ENCODE data around the gene NTM.

Gene NTM

DNA sequence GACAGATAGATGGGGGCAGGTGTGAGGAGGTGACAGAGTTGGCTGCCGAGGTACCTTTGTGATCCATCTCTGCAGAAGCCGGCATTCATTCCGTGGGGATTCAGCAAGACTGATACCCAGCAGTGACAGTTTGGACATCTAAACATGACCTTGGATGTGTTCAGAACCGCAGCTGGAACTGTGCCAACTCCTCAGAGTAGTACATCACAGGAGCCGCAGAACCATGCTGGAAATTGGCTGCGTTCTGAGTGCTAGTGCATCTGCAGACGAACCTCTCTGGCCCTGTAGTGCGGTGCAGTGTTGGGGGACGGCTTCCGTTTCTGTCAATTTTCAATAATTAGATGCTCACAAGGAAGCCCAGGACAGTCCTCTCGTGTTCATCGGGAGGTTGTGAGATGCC lies 772.1 kb downstream of the NTM start:
- POLR2A ChIA-PET, result no interaction called here
- Histone ChIP-seq H3K36me3 (ENCODE audit: control insufficient read depth in 2 of 2, insufficient read depth in 1 of 2, low read length in 2 of 2) (no peaks in the 10 kb centered on the region), H3K4me1 (ENCODE audit: control insufficient read depth, insufficient read depth, low read length) (no peaks in the 10 kb centered on the region), H3K27ac (ENCODE audit: extremely low read depth, low read depth, low read length) (no peak overlapping the region), H3K9me3 (ENCODE audit: control insufficient read depth, insufficient read depth, low read depth, low read length) (no peaks in the 10 kb centered on the region), H3K4me3 (ENCODE audit: low read depth, low read length) (no peak overlapping the region)
- CTCF ChIA-PET, result no interaction called here
- TF ChIP-seq ZNF596 (tag by site-specific recombination; IDR thresholded peaks at IDR 0.05) (no peak), ZIC2 (tag by site-specific recombination; IDR thresholded peaks at IDR 0.05) (no peak), ZNF157 (tag by site-specific recombination; IDR thresholded peaks at IDR 0.05) (no peak), TRIM28 (IDR thresholded peaks at IDR 0.05; ENCODE audit: borderline replicate concordance, low read length) (no peak), ZNF548 (tag by site-specific recombination; IDR thresholded peaks at IDR 0.05) (no peak)
- TF ChIP-seq, protein P1, sequence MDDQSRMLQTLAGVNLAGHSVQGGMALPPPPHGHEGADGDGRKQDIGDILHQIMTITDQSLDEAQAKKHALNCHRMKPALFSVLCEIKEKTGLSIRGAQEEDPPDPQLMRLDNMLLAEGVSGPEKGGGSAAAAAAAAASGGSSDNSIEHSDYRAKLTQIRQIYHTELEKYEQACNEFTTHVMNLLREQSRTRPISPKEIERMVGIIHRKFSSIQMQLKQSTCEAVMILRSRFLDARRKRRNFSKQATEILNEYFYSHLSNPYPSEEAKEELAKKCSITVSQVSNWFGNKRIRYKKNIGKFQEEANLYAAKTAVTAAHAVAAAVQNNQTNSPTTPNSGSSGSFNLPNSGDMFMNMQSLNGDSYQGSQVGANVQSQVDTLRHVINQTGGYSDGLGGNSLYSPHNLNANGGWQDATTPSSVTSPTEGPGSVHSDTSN (CRISPR knock-in tag; IDR thresholded peaks at IDR 0.05), result no peak

DNA sequence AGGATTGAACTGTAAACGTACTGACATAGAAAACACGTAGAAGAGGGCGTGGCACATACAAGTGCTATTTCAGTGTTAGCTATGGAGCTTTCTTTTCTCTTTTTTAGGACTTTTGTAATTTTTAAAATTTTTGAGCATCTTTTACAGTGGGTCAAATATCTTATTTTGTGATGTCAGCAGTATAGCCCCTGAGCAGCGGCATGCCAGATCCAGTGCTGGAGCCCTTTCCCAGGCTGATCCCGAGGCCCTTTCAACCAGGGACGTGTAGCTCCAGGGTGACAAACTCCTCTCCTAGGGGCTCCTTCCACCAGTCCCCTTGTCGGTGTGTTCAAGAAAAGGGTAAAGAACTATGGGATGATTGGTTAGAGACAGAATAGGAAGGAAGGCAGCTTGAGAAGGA lies 777.0 kb downstream of the NTM start:
- H3K36me3 ChIP-seq (ENCODE audit: control insufficient read depth in 2 of 2, insufficient read depth in 1 of 2, low read length in 2 of 2), result no peaks in the 10 kb centered on the region
- H3K9me3 ChIP-seq (ENCODE audit: control insufficient read depth, insufficient read depth, low read depth, low read length), result no peaks in the 10 kb centered on the region
- H3K27ac ChIP-seq (ENCODE audit: extremely low read depth, low read depth, low read length), result no peak overlapping the region
- ChIA-PET CTCF (interaction anchor here (0.7 kb wide), 1 partner anchor 50 kb away, joined by 5 read pairs; no protein-coding TSS in a partner anchor), POLR2A (no interaction called here)
- TF ChIP-seq ZNF629 (tag by site-specific recombination; IDR thresholded peaks at IDR 0.05) (no peak), ZNF777 (tag by site-specific recombination; IDR thresholded peaks at IDR 0.05; ENCODE audit: borderline replicate concordance) (no peak), ZNF366 (tag by site-specific recombination; conservative IDR thresholded peaks at IDR 0.05) (no peak), ZNF621 (tag by site-specific recombination; IDR thresholded peaks at IDR 0.05) (no peak), ZNF521 (tag by site-specific recombination; IDR thresholded peaks at IDR 0.05) (no peak), ZNF544 (tag by site-specific recombination; IDR thresholded peaks at IDR 0.05) (no peak)
- no peak overlapping the region for H3K4me3 ChIP-seq (ENCODE audit: low read depth, low read length)
- no peaks in the 10 kb centered on the region for H3K4me1 ChIP-seq (ENCODE audit: control insufficient read depth, insufficient read depth, low read length)

DNA sequence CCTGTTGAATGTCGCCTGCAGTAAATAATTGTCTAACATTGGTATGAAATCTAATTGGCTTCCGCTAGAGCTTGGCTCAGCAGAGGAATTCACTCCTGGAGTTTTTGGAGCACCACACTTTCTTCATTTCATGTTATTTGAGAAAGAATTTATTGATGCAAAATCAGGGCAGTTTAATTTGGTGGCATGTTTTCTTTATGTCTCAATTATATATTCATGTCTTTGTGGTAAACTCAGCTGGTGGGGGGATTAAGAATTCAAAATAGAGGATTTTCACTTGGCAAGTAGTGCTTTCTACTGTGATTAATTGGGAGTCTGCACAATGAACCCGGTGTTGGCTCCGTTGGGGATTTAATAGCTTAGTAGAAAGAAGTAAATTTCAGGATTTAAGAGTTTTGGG lies 784.4 kb downstream of the NTM start:
- Histone ChIP-seq H3K4me3 (ENCODE audit: low read depth, low read length) (no peak overlapping the region), H3K9me3 (ENCODE audit: control insufficient read depth, insufficient read depth, low read depth, low read length) (no peaks in the 10 kb centered on the region), H3K27ac (ENCODE audit: extremely low read depth, low read depth, low read length) (no peak overlapping the region), H3K4me1 (ENCODE audit: control insufficient read depth, insufficient read depth, low read length) (no peaks in the 10 kb centered on the region), H3K36me3 (ENCODE audit: control insufficient read depth in 2 of 2, insufficient read depth in 1 of 2, low read length in 2 of 2) (no peaks in the 10 kb centered on the region)
- ChIA-PET CTCF (no interaction called here), POLR2A (no interaction called here)
- TF ChIP-seq GLI4 (tag by site-specific recombination; IDR thresholded peaks at IDR 0.05) (no peak), ZFP37 (tag by site-specific recombination; IDR thresholded peaks at IDR 0.05) (no peak), ZNF473 (tag by site-specific recombination; IDR thresholded peaks at IDR 0.05) (no peak), SP2 (tag by site-specific recombination; IDR thresholded peaks at IDR 0.05) (no peak), SP7 (tag by site-specific recombination; IDR thresholded peaks at IDR 0.05) (no peak), ZBTB8A (tag by site-specific recombination; IDR thresholded peaks at IDR 0.05) (no peak), ZNF175 (tag by site-specific recombination; IDR thresholded peaks at IDR 0.05) (no peak), BCL11A (tag by site-specific recombination; IDR thresholded peaks at IDR 0.05; ENCODE audit: low read depth) (no peak), KLF7 (tag by site-specific recombination; IDR thresholded peaks at IDR 0.05; ENCODE audit: borderline replicate concordance) (no peak), ZNF292 (tag by site-specific recombination; IDR thresholded peaks at IDR 0.05; ENCODE audit: borderline replicate concordance, low read depth) (no peak), YY2 (tag by site-specific recombination; IDR thresholded peaks at IDR 0.05) (no peak), ZSCAN16 (tag by site-specific recombination; IDR thresholded peaks at IDR 0.05) (no peak), YY1 (tag by site-specific recombination; IDR thresholded peaks at IDR 0.05) (no peak)
- TF ChIP-seq, protein P2, sequence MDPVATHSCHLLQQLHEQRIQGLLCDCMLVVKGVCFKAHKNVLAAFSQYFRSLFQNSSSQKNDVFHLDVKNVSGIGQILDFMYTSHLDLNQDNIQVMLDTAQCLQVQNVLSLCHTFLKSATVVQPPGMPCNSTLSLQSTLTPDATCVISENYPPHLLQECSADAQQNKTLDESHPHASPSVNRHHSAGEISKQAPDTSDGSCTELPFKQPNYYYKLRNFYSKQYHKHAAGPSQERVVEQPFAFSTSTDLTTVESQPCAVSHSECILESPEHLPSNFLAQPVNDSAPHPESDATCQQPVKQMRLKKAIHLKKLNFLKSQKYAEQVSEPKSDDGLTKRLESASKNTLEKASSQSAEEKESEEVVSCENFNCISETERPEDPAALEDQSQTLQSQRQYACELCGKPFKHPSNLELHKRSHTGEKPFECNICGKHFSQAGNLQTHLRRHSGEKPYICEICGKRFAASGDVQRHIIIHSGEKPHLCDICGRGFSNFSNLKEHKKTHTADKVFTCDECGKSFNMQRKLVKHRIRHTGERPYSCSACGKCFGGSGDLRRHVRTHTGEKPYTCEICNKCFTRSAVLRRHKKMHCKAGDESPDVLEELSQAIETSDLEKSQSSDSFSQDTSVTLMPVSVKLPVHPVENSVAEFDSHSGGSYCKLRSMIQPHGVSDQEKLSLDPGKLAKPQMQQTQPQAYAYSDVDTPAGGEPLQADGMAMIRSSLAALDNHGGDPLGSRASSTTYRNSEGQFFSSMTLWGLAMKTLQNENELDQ (tag by site-specific recombination; IDR thresholded peaks at IDR 0.05; ENCODE audit: low read depth), result no peak
- TF ChIP-seq, protein P3, sequence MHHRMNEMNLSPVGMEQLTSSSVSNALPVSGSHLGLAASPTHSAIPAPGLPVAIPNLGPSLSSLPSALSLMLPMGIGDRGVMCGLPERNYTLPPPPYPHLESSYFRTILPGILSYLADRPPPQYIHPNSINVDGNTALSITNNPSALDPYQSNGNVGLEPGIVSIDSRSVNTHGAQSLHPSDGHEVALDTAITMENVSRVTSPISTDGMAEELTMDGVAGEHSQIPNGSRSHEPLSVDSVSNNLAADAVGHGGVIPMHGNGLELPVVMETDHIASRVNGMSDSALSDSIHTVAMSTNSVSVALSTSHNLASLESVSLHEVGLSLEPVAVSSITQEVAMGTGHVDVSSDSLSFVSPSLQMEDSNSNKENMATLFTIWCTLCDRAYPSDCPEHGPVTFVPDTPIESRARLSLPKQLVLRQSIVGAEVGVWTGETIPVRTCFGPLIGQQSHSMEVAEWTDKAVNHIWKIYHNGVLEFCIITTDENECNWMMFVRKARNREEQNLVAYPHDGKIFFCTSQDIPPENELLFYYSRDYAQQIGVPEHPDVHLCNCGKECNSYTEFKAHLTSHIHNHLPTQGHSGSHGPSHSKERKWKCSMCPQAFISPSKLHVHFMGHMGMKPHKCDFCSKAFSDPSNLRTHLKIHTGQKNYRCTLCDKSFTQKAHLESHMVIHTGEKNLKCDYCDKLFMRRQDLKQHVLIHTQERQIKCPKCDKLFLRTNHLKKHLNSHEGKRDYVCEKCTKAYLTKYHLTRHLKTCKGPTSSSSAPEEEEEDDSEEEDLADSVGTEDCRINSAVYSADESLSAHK (tag by site-specific recombination; IDR thresholded peaks at IDR 0.05), result no peak
- TF ChIP-seq, protein P4, sequence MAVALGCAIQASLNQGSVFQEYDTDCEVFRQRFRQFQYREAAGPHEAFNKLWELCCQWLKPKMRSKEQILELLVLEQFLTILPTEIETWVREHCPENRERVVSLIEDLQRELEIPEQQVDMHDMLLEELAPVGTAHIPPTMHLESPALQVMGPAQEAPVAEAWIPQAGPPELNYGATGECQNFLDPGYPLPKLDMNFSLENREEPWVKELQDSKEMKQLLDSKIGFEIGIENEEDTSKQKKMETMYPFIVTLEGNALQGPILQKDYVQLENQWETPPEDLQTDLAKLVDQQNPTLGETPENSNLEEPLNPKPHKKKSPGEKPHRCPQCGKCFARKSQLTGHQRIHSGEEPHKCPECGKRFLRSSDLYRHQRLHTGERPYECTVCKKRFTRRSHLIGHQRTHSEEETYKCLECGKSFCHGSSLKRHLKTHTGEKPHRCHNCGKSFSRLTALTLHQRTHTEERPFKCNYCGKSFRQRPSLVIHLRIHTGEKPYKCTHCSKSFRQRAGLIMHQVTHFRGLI (tag by site-specific recombination; IDR thresholded peaks at IDR 0.05), result no peak

Data from HEK293 (cell line).